SK-N-MC (cell line): ENCODE measurements around the gene THOC2.

Experiments used
- EZH2 ChIP-seq: fragments of 200-600 bp; sonication (generic); IDR thresholded peaks from one replicate; pipeline ENCODE4 v1.6.1; 2017; ENCODE audit warnings: antibody characterized with exemption
- FOXP2 ChIP-seq: optimal IDR thresholded peaks from 2 replicates; pipeline ENCODE3; 2011; ENCODE audit warnings: mild to moderate bottlenecking, moderate library complexity; ENCODE audit not compliant: insufficient read depth; ENCODE audit errors: extremely low read length, control extremely low read depth
- POLR2AphosphoS5 ChIP-seq: IDR thresholded peaks from 2 replicates; pipeline ENCODE4 v1.6.1; 2012; ENCODE audit warnings: mild to moderate bottlenecking, low read depth, low read length, borderline replicate concordance

- no peak for TF ChIP-seq POLR2AphosphoS5
- TF ChIP-seq EZH2, result no peak
- TF ChIP-seq FOXP2, result no peak
These were observed 129.4 kb downstream of the THOC2 start for GRCh38 chrX:123603491-123603890.
